ENCODE data around the gene STAG3. TPM values are rescaled to one million over a fixed set of nuclear protein-coding genes. Genes with fewer than 3 reads are reported as not detected.
"Not testable (repeated sequence)": the region's sequence is repeated elsewhere in the genome, so short reads cannot be mapped to it uniquely, and the experiment has no call there.

The STAG3 gene
- total and polyA plus RNA-seq, 9 of the 15 experiments (the other 6 are each of a cell fraction or from before 2014, with no cell fraction given) = 0.54 to 2.5 (median 1.7) TPM

GRCh38 chr7:100222445-100223132, 44.9 kb downstream of the STAG3 start:
- intact Hi-C loops (cut with micrococcal nuclease) (no loop called here), in situ Hi-C loops (cut with MboI) (no loop called here)
- Histone ChIP-seq H3K9me3 (replicated peaks; ENCODE audit: control insufficient read depth, insufficient read depth, low read depth, low read length) (no peaks in the 10 kb centered on the region), H3K36me3 (ENCODE audit: control insufficient read depth, insufficient read depth, low read length) (no peaks in the 10 kb centered on the region), H3K4me3 (no peak overlapping the region), H4K20me1 (replicated peaks; ENCODE audit: control insufficient read depth, insufficient read depth, low read length) (no peaks in the 10 kb centered on the region), H3K9ac (ENCODE audit: insufficient read depth in 1 of 2, low read depth in 2 of 2, low read length in 2 of 2) (peak overlapping the region in 1 of 2 experiments; percentile 48; a peak in 1 of 4 replicates), H3K4me1 (replicated peaks in 1 of 2; ENCODE audit: control insufficient read depth in 2 of 2, insufficient read depth in 2 of 2, low read length in 2 of 2) (peaks cover 8 to 29% of the 10 kb centered on the region in 2 experiments; a peak in 4 of 5 replicates), H3K79me2 (ENCODE audit: control insufficient read depth, insufficient read depth, low read length) (no peaks in the 10 kb centered on the region), H3K4me2 (ENCODE audit: insufficient read depth, low read length) (no peak overlapping the region), H3K9me1 (ENCODE audit: control insufficient read depth, insufficient read depth, low read length) (no peaks in the 10 kb centered on the region), H3K27ac (ENCODE audit: extremely low read depth, low read depth, low read length) (no peak overlapping the region), H3K27me3 (ENCODE audit: control insufficient read depth in 2 of 2, insufficient read depth in 2 of 2, low read length in 2 of 2) (no peaks in the 10 kb centered on the region), H2AFZ (ENCODE audit: low read depth, low read length) (no peak overlapping the region)
- BruUV-seq (replicated peaks) = no TSS peak
- FAIRE-seq = no peak
- no peak for ATAC-seq
- ChIA-PET POLR2A (interaction anchor here (0.7 kb wide), 3 partner anchors 13 to 125 kb away, joined by 3 to 4 read pairs (median 3); no protein-coding TSS in a partner anchor), CTCF (ENCODE audit: low intra/inter-chr PET ratio) (no interaction called here)
- DNase-seq (ENCODE audit: extremely low read depth in 1 of 4, low spot score in 3 of 4) = no peak
- no peak for TF ChIP-seq THRA (IDR thresholded peaks at IDR 0.05)
- 0 out of 2 replicates have a peak, but pooled peaks have one; percentile 28 for TF ChIP-seq POLR2G (IDR thresholded peaks at IDR 0.05; ENCODE audit: low read depth, low read length)
- no peak for TF ChIP-seq ZNF23 (CRISPR knock-in tag; IDR thresholded peaks at IDR 0.05)
- TF ChIP-seq ZBED1 (IDR thresholded peaks at IDR 0.05) = no peak
- WGBS (ENCODE audit: insufficient coverage, low coverage, missing lambda C conversion rate) = 60% methylated on average over 13 of the region's 13 CpGs

GRCh38 chr7:100223376-100223927, 45.7 kb downstream of the STAG3 start:
- in situ Hi-C loops (cut with MboI); POLR2A ChIA-PET; H3K9me1 ChIP-seq (ENCODE audit: control insufficient read depth, insufficient read depth, low read length); H3K27ac ChIP-seq (ENCODE audit: extremely low read depth, low read depth, low read length); BruUV-seq (replicated peaks); H3K4me2 ChIP-seq (ENCODE audit: insufficient read depth, low read length); H4K20me1 ChIP-seq (replicated peaks; ENCODE audit: control insufficient read depth, insufficient read depth, low read length); H3K27me3 ChIP-seq (ENCODE audit: control insufficient read depth in 2 of 2, insufficient read depth in 2 of 2, low read length in 2 of 2); H3K79me2 ChIP-seq (ENCODE audit: control insufficient read depth, insufficient read depth, low read length); intact Hi-C loops (cut with micrococcal nuclease); ATAC-seq; H3K9me3 ChIP-seq (replicated peaks; ENCODE audit: control insufficient read depth, insufficient read depth, low read depth, low read length); H3K36me3 ChIP-seq (ENCODE audit: control insufficient read depth, insufficient read depth, low read length); DNase-seq (ENCODE audit: extremely low read depth in 1 of 4, low spot score in 3 of 4); CTCF ChIA-PET (ENCODE audit: low intra/inter-chr PET ratio); FAIRE-seq; H3K4me3 ChIP-seq; H2AFZ ChIP-seq (ENCODE audit: low read depth, low read length): not testable (repeated sequence)
- peak overlapping the region in 1 of 2 experiments; percentile 61; a peak in 1 of 4 replicates for H3K9ac ChIP-seq (ENCODE audit: insufficient read depth in 1 of 2, low read depth in 2 of 2, low read length in 2 of 2)
- peaks cover 8 to 29% of the 10 kb centered on the region in 2 experiments; a peak in 4 of 5 replicates for H3K4me1 ChIP-seq (replicated peaks in 1 of 2; ENCODE audit: control insufficient read depth in 2 of 2, insufficient read depth in 2 of 2, low read length in 2 of 2)
- WGBS (ENCODE audit: insufficient coverage, low coverage, missing lambda C conversion rate) = 73% methylated on average over 15 of the region's 17 CpGs

- in situ Hi-C loops (cut with MboI); intact Hi-C loops (cut with micrococcal nuclease); DNase-seq (ENCODE audit: extremely low read depth in 1 of 4, low spot score in 3 of 4); ATAC-seq; H3K9ac ChIP-seq (ENCODE audit: insufficient read depth in 1 of 2, low read depth in 2 of 2, low read length in 2 of 2); CTCF ChIA-PET (ENCODE audit: low intra/inter-chr PET ratio); H3K36me3 ChIP-seq (ENCODE audit: control insufficient read depth, insufficient read depth, low read length); H4K20me1 ChIP-seq (replicated peaks; ENCODE audit: control insufficient read depth, insufficient read depth, low read length); H3K27me3 ChIP-seq (ENCODE audit: control insufficient read depth in 2 of 2, insufficient read depth in 2 of 2, low read length in 2 of 2); H3K9me1 ChIP-seq (ENCODE audit: control insufficient read depth, insufficient read depth, low read length); H3K9me3 ChIP-seq (replicated peaks; ENCODE audit: control insufficient read depth, insufficient read depth, low read depth, low read length); H3K79me2 ChIP-seq (ENCODE audit: control insufficient read depth, insufficient read depth, low read length); FAIRE-seq; H2AFZ ChIP-seq (ENCODE audit: low read depth, low read length); BruUV-seq (replicated peaks); H3K27ac ChIP-seq (ENCODE audit: extremely low read depth, low read depth, low read length); H3K4me2 ChIP-seq (ENCODE audit: insufficient read depth, low read length); H3K4me3 ChIP-seq: not testable (repeated sequence)
- H3K4me1 ChIP-seq (replicated peaks in 1 of 2; ENCODE audit: control insufficient read depth in 2 of 2, insufficient read depth in 2 of 2, low read length in 2 of 2) = peaks cover 8 to 25% of the 10 kb centered on the region in 2 experiments; a peak in 4 of 5 replicates
- POLR2A ChIA-PET = interaction anchor here (0.6 kb wide), 1 partner anchor 124 kb away, joined by 4 read pairs; no protein-coding TSS in a partner anchor
- WGBS (ENCODE audit: insufficient coverage, low coverage, missing lambda C conversion rate) = 82% methylated on average over 6 of the region's 6 CpGs
These were observed 47.2 kb downstream of the STAG3 start for GRCh38 chr7:100224891-100225290.

Measured in K562 (cell line).